H1 (cell line): ENCODE data around the gene ZFR. TPM values are rescaled to one million over a fixed set of nuclear protein-coding genes. Genes with fewer than 3 reads are reported as not detected.

Experiments used
- CTCF ChIA-PET: fragments of 300-600 bp; sonication (Branson Sonifier 250); formaldehyde crosslinking; loops from one replicate; lab custom pipeline; 2021; ENCODE audit not compliant: partially characterized antibody; lab: Charles Lee
- POLR2A ChIA-PET: fragments of 300-600 bp; sonication (Branson Sonifier 250); formaldehyde crosslinking; loops from one replicate; lab custom pipeline; 2021; ENCODE audit warnings: inconsistent platforms; ENCODE audit not compliant: partially characterized antibody; lab: Charles Lee
- DNase-seq, 2 experiments: peaks; one replicate each; pipeline versions ENCODE4 v3.0.0 to v3.0.0-alpha.2; 2010 to 2022; ENCODE audit warnings: low spot score in 2 of 2, low read depth in 1 of 2, mixed read lengths in 1 of 2
- FAIRE-seq: peaks from 2 replicates; lab custom pipeline; 2011; peaks lifted over from hg19 to GRCh38; lab: Jason Lieb, UNC
- H2AFZ ChIP-seq: 2 replicates; pipeline ENCODE4 v1.8.1; 2012; ENCODE audit warnings: low read length, inconsistent platforms
- H2AK5ac ChIP-seq: 2 replicates; pipeline ENCODE4 v1.6.1; 2013; ENCODE audit warnings: low read depth, low read length
- H2BK120ac ChIP-seq: replicated peaks from 2 replicates; pipeline ENCODE3; 2013; ENCODE audit warnings: low read depth, low read length, inconsistent platforms
- H2BK12ac ChIP-seq: 2 replicates; pipeline ENCODE4 v1.6.1; 2013; ENCODE audit warnings: low read depth, low read length
- H2BK15ac ChIP-seq: 2 replicates; pipeline ENCODE4 v1.6.1; 2013; ENCODE audit warnings: low read length
- H2BK20ac ChIP-seq: 2 replicates; pipeline ENCODE4 v1.6.1; 2013; ENCODE audit warnings: low read length
- H2BK5ac ChIP-seq: 2 replicates; pipeline ENCODE4 v1.6.1; 2013; ENCODE audit warnings: low read depth, low read length
- H3K14ac ChIP-seq: 2 replicates; pipeline ENCODE4 v1.6.1; 2013; ENCODE audit warnings: inconsistent platforms; ENCODE audit not compliant: insufficient read length
- H3K18ac ChIP-seq: 2 replicates; pipeline ENCODE4 v1.6.1; 2013; ENCODE audit warnings: low read length; ENCODE audit errors: extremely low read depth
- H3K23ac ChIP-seq: 2 replicates; pipeline ENCODE4 v1.6.1; 2013; ENCODE audit warnings: inconsistent platforms; ENCODE audit not compliant: insufficient read length
- H3K23me2 ChIP-seq: 2 replicates; pipeline ENCODE4 v1.6.1; 2013; ENCODE audit warnings: low read depth, low read length
- H3K27ac ChIP-seq: 2 replicates; pipeline ENCODE4 v1.6.1; 2011; ENCODE audit warnings: low read depth, low read length, inconsistent platforms
- H3K27me3 ChIP-seq, 4 experiments: replicated peaks in 1 of 4; 1 replicate in 1 of 4; 2 replicates in 3 of 4; pipeline versions ENCODE4 v1.6.1 to v1.8.1; 2011 to 2013; ENCODE audit warnings: low read length in 3 of 4, mild to moderate bottlenecking in 3 of 4, inconsistent platforms in 2 of 4, mixed read lengths in 2 of 4, moderate library complexity in 1 of 4; ENCODE audit not compliant: control insufficient read depth in 3 of 4, insufficient read depth in 3 of 4; ENCODE audit errors: extremely low read depth in 1 of 4
- H3K36me3 ChIP-seq, 4 experiments: 2 replicates each; pipeline versions ENCODE4 v1.6.1 to v1.8.1; 2011 to 2013; ENCODE audit warnings: mild to moderate bottlenecking in 4 of 4, low read length in 3 of 4, moderate library complexity in 2 of 4, control low read depth in 1 of 4, inconsistent platforms in 1 of 4; ENCODE audit not compliant: insufficient read depth in 4 of 4, control insufficient read depth in 2 of 4
- H3K4ac ChIP-seq: replicated peaks from 2 replicates; pipeline ENCODE3; 2013; ENCODE audit warnings: low read length, low read depth, mixed read lengths, inconsistent platforms; ENCODE audit not compliant: insufficient read length
- H3K4me1 ChIP-seq, 4 experiments: replicated peaks in 1 of 4; 1 replicate in 1 of 4; 2 replicates in 3 of 4; pipeline versions ENCODE4 v1.6.1 to v1.8.1; 2011 to 2013; ENCODE audit warnings: low read length in 3 of 4, inconsistent platforms in 2 of 4, mixed read lengths in 1 of 4; ENCODE audit not compliant: insufficient read depth in 4 of 4, control insufficient read depth in 3 of 4
- H3K4me2 ChIP-seq, 2 experiments: 2 replicates each; pipeline versions ENCODE4 v1.6.1 to v1.8.1; 2011 to 2013; ENCODE audit warnings: low read depth in 2 of 2, low read length in 2 of 2, control low read depth in 1 of 2, inconsistent platforms in 1 of 2, mild to moderate bottlenecking in 1 of 2; ENCODE audit not compliant: insufficient read depth in 1 of 2
- H3K4me3 ChIP-seq, 4 experiments: fragments of 200-600, 300-600 bp in 1 of 4; sonication (generic), shearing (Covaris generic), sonication (Bioruptor Twin) in 1 of 4; 2 replicates each; pipeline versions ENCODE4 v1.5.1 to v1.8.1; 2011 to 2016; ENCODE audit warnings: low read length in 4 of 4, low read depth in 3 of 4, control low read depth in 2 of 4, inconsistent platforms in 2 of 4, mild to moderate bottlenecking in 2 of 4, mixed read lengths in 1 of 4, moderate library complexity in 1 of 4; ENCODE audit not compliant: insufficient read depth in 2 of 4; ENCODE audit errors: extremely low read depth in 1 of 4
- H3K56ac ChIP-seq: replicated peaks from 2 replicates; pipeline ENCODE3; 2013; ENCODE audit warnings: low read depth, mild to moderate bottlenecking, mixed read lengths, low read length, inconsistent platforms; ENCODE audit not compliant: insufficient read length
- H3K79me1 ChIP-seq: 2 replicates; pipeline ENCODE4 v1.6.1; 2013; ENCODE audit warnings: low read depth, low read length, control low read depth
- H3K79me2 ChIP-seq, 2 experiments: 2 replicates each; pipeline versions ENCODE4 v1.6.1 to v1.8.1; 2012 to 2013; ENCODE audit warnings: low read length in 2 of 2, mild to moderate bottlenecking in 2 of 2, inconsistent platforms in 1 of 2; ENCODE audit not compliant: insufficient read depth in 2 of 2, control insufficient read depth in 1 of 2
- H3K9ac ChIP-seq, 4 experiments: replicated peaks in 1 of 4; 1 replicate in 1 of 4; 2 replicates in 3 of 4; pipeline versions ENCODE4 v1.6.1 to v1.8.1; 2011 to 2013; ENCODE audit warnings: low read depth in 3 of 4, low read length in 3 of 4, control low read depth in 2 of 4, mild to moderate bottlenecking in 2 of 4, moderate library complexity in 2 of 4, inconsistent platforms in 1 of 4; ENCODE audit errors: extremely low read depth in 1 of 4
- H3K9me3 ChIP-seq, 2 experiments: 2 replicates each; pipeline versions ENCODE4 v1.6.1 to v1.8.1; 2012 to 2013; ENCODE audit warnings: mild to moderate bottlenecking in 2 of 2, moderate library complexity in 2 of 2, control low read depth in 1 of 2, inconsistent platforms in 1 of 2, low read depth in 1 of 2, low read length in 1 of 2, mixed read lengths in 1 of 2; ENCODE audit not compliant: insufficient read depth in 2 of 2
- H4K20me1 ChIP-seq, 2 experiments: replicated peaks in 1 of 2; 2 replicates each; pipeline versions ENCODE3 to v1.8.1; 2011 to 2013; ENCODE audit warnings: inconsistent platforms in 2 of 2, low read length in 2 of 2, mild to moderate bottlenecking in 1 of 2; ENCODE audit not compliant: insufficient read depth in 2 of 2, control insufficient read depth in 1 of 2
- H4K5ac ChIP-seq: 2 replicates; pipeline ENCODE4 v1.6.1; 2013; ENCODE audit warnings: low read length, low read depth, mixed read lengths, inconsistent platforms; ENCODE audit not compliant: insufficient read length
- H4K8ac ChIP-seq: 2 replicates; pipeline ENCODE4 v1.8.0; 2013; ENCODE audit warnings: mild to moderate bottlenecking, moderate library complexity, low read length, inconsistent platforms; ENCODE audit not compliant: insufficient read depth; ENCODE audit errors: extremely low read depth
- H4K91ac ChIP-seq: replicated peaks from 2 replicates; pipeline ENCODE3; 2013; ENCODE audit warnings: low read length, mixed read lengths, inconsistent platforms; ENCODE audit not compliant: insufficient read length
- ATF3 ChIP-seq: IDR thresholded peaks from 2 replicates; pipeline ENCODE4 v1.6.1; 2011; ENCODE audit warnings: low read depth, mild to moderate bottlenecking, low read length; ENCODE audit not compliant: insufficient read depth
- BCL11A ChIP-seq, 2 experiments: IDR thresholded peaks; one replicate each; pipeline ENCODE4 v1.6.1; 2011; ENCODE audit warnings: low read depth in 2 of 2, low read length in 2 of 2, mild to moderate bottlenecking in 2 of 2
- polyA plus RNA-seq, 7 experiments: library from polyadenylated mRNA; depleted of rRNA in 3 of 7; stranded (reverse) in 5 of 7; unstranded in 2 of 7; fragments of >200 nt in 5 of 7; fragments of 200-250 nt in 2 of 7; gene quantifications; 1 replicate in 5 of 7; 2 replicates in 1 of 7; 4 replicates in 1 of 7; pipeline versions ENCODE4 v1.2.1 to v1.2.3, GENCODE V29; 2011 to 2013; ENCODE audit warnings: missing spikeins in 2 of 7, mixed read lengths in 2 of 7
- total RNA-seq: library from RNA; stranded (reverse); fragmentation: NEBNext Ultra II Directional; extraction: Animal tissue kit (Norgen Biotek cat#: 25700); gene quantifications from 2 replicates; pipeline ENCODE4 v1.2.1, GENCODE V29; 2021

ZFR gene
- total and polyA plus RNA-seq, 2 of the 8 experiments (the other 6 are each of a cell fraction or from before 2014, with no cell fraction given), result 68.8 to 92.7 TPM

- Histone ChIP-seq H2BK5ac (no peak overlapping the region), H3K4me2 (no peak overlapping the region), H2BK120ac (no peak overlapping the region), H3K56ac (no peak overlapping the region), H3K14ac (no peak overlapping the region), H3K27ac (no peak overlapping the region), H3K23me2 (no peaks in the 10 kb centered on the region), H3K4me3 (no peak overlapping the region), H2BK20ac (no peak overlapping the region), H2BK15ac (no peak overlapping the region), H2BK12ac (no peak overlapping the region), H3K9ac (no peak overlapping the region), H3K79me2 (peaks cover 0 to 4% of the 10 kb centered on the region in 2 experiments; a peak in 1 of 4 replicates), H3K9me3 (no peaks in the 10 kb centered on the region), H2AK5ac (no peak overlapping the region), H3K79me1 (no peaks in the 10 kb centered on the region), H4K20me1 (no peaks in the 10 kb centered on the region), H3K18ac (no peak overlapping the region), H4K5ac (no peak overlapping the region), H2AFZ (no peak overlapping the region), H3K23ac (no peak overlapping the region), H4K91ac (no peak overlapping the region), H3K27me3 (no peaks in the 10 kb centered on the region), H3K4ac (no peak overlapping the region), H3K36me3 (peaks cover 0 to 62% (median 29%) of the 10 kb centered on the region in 4 experiments; a peak in 6 of 8 replicates), H4K8ac (no peak overlapping the region), H3K4me1 (no peaks in the 10 kb centered on the region)
- TF ChIP-seq BCL11A (IDR thresholded peaks at IDR 0.05; ENCODE audit: low read depth in 2 of 2, low read length in 2 of 2) (no peak), ATF3 (no peak)
- DNase-seq (no peak), FAIRE-seq (no peak)
- POLR2A ChIA-PET, result interaction anchor here (0.6 kb wide), 1 partner anchor 159 kb away, joined by 3 read pairs; no protein-coding TSS in a partner anchor
- CTCF ChIA-PET, result interaction anchor here (0.6 to 1.0 kb wide), 2 partner anchors 182 to 207 kb away, joined by 3 to 4 read pairs; no protein-coding TSS in a partner anchor
These were observed 33.9 kb downstream of the ZFR start for GRCh38 chr5:32410630-32411029.
